ENCODE data around the gene WAC. TPM values are rescaled to one million over a fixed set of nuclear protein-coding genes. Genes with fewer than 3 reads are reported as not detected.
"Not testable (repeated sequence)": the region's sequence is repeated elsewhere in the genome, so short reads cannot be mapped to it uniquely, and the experiment has no call there.

WAC gene
- total RNA-seq, 4 donors from 2014 or later = 55.7 to 83.4 (median 69.6) TPM

DNA sequence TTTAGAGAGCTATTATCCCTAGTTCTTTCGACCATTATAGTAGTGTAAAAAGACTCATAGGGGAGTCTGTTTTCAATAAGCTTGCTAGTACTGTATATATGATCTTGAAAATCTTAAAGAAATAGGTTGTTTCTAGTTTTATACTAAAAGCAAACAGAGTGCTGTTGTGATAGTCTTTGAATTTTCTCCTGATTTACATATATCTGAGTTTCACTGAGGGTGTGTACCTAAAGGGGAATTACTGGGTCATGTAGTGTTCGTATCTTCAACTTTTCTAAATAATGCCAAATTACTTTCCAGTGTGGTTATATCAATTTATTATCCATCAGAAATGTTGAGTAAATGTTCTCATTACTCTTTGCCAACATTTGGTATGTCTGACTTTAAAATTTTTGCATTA, 73.7 kb downstream of the WAC start:
- no peak overlapping the region for H3K27ac ChIP-seq
- TF ChIP-seq, protein P1, sequence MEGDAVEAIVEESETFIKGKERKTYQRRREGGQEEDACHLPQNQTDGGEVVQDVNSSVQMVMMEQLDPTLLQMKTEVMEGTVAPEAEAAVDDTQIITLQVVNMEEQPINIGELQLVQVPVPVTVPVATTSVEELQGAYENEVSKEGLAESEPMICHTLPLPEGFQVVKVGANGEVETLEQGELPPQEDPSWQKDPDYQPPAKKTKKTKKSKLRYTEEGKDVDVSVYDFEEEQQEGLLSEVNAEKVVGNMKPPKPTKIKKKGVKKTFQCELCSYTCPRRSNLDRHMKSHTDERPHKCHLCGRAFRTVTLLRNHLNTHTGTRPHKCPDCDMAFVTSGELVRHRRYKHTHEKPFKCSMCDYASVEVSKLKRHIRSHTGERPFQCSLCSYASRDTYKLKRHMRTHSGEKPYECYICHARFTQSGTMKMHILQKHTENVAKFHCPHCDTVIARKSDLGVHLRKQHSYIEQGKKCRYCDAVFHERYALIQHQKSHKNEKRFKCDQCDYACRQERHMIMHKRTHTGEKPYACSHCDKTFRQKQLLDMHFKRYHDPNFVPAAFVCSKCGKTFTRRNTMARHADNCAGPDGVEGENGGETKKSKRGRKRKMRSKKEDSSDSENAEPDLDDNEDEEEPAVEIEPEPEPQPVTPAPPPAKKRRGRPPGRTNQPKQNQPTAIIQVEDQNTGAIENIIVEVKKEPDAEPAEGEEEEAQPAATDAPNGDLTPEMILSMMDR (IDR thresholded peaks at IDR 0.05 in 4 of 5, conservative IDR thresholded peaks at IDR 0.05 in 1 of 5) = no peak
- TF ChIP-seq POLR2A (IDR thresholded peaks at IDR 0.05) = no peak
- no peaks in the 10 kb centered on the region for H3K9me3 ChIP-seq
- H3K4me3 ChIP-seq = no peak overlapping the region
- in situ Hi-C loops (cut with MboI; ENCODE audit: low sequenced_read_pairs in 4 of 4) = no loop called here
- peaks cover 0 to 34% of the 10 kb centered on the region in 2 donors for H3K36me3 ChIP-seq
- peaks cover 33 to 35% of the 10 kb centered on the region in 2 donors for H3K4me1 ChIP-seq
- no peak for DNase-seq
- no peak for ATAC-seq
- no peaks in the 10 kb centered on the region for H3K27me3 ChIP-seq
- intact Hi-C loops (cut with DNase I; ENCODE audit: low total_unique reads) = no loop called here

DNA sequence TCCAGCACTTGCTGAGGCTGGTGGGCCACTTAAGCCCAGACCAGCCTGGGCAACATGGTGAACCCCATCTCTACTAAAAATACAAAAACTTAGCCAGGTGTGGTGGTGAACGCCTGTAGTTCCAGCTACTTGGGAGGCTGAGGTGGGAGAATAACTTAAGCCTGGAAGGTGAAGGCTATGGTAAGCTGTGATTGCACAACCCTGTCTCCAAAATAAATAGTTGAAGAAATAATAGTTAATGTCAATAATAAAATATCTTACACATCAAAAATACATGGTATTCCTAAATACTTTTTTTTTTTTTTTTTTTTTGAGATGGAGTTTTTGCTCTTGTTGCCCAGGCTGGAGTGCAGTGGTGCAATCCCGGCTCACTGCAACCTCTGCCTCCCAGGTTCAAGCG, 76.7 kb downstream of the WAC start:
- DNase-seq; in situ Hi-C loops (cut with MboI; ENCODE audit: low sequenced_read_pairs in 4 of 4); H3K4me3 ChIP-seq; H3K27me3 ChIP-seq; intact Hi-C loops (cut with DNase I; ENCODE audit: low total_unique reads); ATAC-seq; H3K9me3 ChIP-seq; H3K27ac ChIP-seq: not testable (repeated sequence)
- Histone ChIP-seq H3K4me1 (peaks cover 15 to 19% of the 10 kb centered on the region in 2 donors), H3K36me3 (peaks cover 0 to 61% of the 10 kb centered on the region in 2 donors)

DNA sequence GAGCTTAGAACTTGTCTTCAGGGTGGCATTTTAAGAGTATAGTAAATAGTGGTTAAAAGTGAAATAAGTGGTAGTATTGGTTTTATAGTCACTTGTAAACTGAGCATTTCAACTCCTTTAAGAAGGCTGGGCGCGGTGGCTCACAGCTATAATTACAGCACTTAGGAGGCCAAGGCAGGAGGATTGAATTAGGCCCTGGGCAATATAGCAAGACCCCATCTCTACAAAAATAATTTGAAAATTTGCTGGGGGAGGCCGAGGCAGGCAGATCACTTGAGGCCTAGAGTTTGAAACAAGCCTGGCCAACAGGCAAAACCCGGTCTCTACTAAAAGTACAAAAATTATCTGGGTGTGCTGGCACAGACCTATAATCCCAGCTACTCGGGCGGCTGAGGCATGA, 80.0 kb downstream of the WAC start:
- Histone ChIP-seq H3K4me1 (no peaks in the 10 kb centered on the region), H3K27ac (no peak overlapping the region), H3K9me3 (no peaks in the 10 kb centered on the region), H3K36me3 (peaks cover 0 to 94% of the 10 kb centered on the region in 2 donors), H3K4me3 (no peak overlapping the region), H3K27me3 (no peaks in the 10 kb centered on the region)
- intact Hi-C loops (cut with DNase I; ENCODE audit: low total_unique reads) (no loop called here), in situ Hi-C loops (cut with MboI; ENCODE audit: low sequenced_read_pairs in 4 of 4) (no loop called here)
- ATAC-seq (no peak), DNase-seq (no peak)
- TF ChIP-seq POLR2A (IDR thresholded peaks at IDR 0.05) = no peak
- TF ChIP-seq, protein P1 (IDR thresholded peaks at IDR 0.05 in 4 of 5, conservative IDR thresholded peaks at IDR 0.05 in 1 of 5) = no peak

DNA sequence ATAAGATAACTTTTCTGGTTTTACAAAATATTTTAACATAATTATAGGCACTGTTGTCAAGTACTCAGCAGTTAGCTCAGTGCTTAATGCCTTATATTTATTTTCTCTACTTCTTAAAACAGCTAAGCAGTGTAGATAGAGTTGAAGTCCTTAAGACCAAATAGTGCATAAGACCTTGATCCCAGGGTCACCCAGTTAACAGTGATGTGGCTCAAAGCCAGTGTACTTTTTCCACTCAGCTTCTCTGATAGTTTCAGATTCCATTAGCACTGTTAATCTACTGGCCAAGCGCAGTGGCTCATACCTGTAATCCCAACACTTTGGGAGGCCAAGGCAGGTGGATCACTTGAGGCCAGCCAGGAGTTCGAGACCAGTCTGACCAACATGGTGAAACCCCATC, 83.6 kb downstream of the WAC start:
- no peak overlapping the region for H3K27ac ChIP-seq
- TF ChIP-seq, protein P1 (IDR thresholded peaks at IDR 0.05 in 4 of 5, conservative IDR thresholded peaks at IDR 0.05 in 1 of 5) = no peak
- no peak for TF ChIP-seq POLR2A (IDR thresholded peaks at IDR 0.05)
- peaks cover 0 to 87% of the 10 kb centered on the region in 2 donors for H3K36me3 ChIP-seq
- no peak for ATAC-seq
- intact Hi-C loops (cut with DNase I; ENCODE audit: low total_unique reads) = no loop called here
- H3K4me1 ChIP-seq = no peaks in the 10 kb centered on the region
- DNase-seq = no peak
- H3K9me3 ChIP-seq = no peaks in the 10 kb centered on the region
- in situ Hi-C loops (cut with MboI; ENCODE audit: low sequenced_read_pairs in 4 of 4) = no loop called here
- no peaks in the 10 kb centered on the region for H3K27me3 ChIP-seq
- H3K4me3 ChIP-seq = no peak overlapping the region

DNA sequence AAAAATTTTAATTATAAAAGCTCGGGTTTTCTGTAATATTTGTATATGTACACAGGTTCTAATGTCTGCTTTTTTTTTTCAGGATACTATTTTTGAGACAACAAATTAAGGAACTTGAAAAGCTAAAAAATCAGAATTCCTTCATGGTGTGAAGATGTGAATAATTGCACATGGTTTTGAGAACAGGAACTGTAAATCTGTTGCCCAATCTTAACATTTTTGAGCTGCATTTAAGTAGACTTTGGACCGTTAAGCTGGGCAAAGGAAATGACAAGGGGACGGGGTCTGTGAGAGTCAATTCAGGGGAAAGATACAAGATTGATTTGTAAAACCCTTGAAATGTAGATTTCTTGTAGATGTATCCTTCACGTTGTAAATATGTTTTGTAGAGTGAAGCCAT, 86.5 kb downstream of the WAC start:
- Histone ChIP-seq H3K27ac (no peak overlapping the region), H3K4me1 (no peaks in the 10 kb centered on the region), H3K27me3 (no peaks in the 10 kb centered on the region), H3K4me3 (no peak overlapping the region), H3K36me3 (peaks cover 0 to 61% of the 10 kb centered on the region in 2 donors), H3K9me3 (no peaks in the 10 kb centered on the region)
- in situ Hi-C loops (cut with MboI; ENCODE audit: low sequenced_read_pairs in 4 of 4) = no loop called here
- intact Hi-C loops (cut with DNase I; ENCODE audit: low total_unique reads) = no loop called here
- TF ChIP-seq, protein P1 (IDR thresholded peaks at IDR 0.05 in 4 of 5, conservative IDR thresholded peaks at IDR 0.05 in 1 of 5) = no peak
- TF ChIP-seq POLR2A (IDR thresholded peaks at IDR 0.05) = no peak
- DNase-seq (no peak), ATAC-seq (no peak)

Data from gastrocnemius medialis (tissue), 4 donors.